ENCODE measurements around the gene TRIM67.

DNA sequence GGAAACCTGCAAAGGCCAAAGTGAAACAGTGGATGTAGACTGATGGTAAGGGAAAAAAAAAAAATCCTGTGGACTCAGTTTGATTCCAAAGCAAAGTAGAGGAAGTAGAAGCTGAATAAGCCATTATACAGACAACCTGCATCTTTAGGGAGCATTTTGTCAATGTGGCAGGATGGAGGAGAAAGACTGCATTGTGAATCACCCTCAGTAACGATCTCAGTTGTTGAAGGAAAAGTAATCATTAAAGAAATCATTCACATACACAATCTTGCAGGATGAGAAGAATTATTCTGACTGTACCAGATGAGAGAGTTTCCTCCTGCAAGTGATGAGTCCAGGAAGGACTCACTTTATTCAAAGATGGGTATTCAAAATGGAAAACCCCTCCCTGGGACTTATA is 45.1 kb upstream of the TRIM67 start:
- TF ChIP-seq, protein P1, sequence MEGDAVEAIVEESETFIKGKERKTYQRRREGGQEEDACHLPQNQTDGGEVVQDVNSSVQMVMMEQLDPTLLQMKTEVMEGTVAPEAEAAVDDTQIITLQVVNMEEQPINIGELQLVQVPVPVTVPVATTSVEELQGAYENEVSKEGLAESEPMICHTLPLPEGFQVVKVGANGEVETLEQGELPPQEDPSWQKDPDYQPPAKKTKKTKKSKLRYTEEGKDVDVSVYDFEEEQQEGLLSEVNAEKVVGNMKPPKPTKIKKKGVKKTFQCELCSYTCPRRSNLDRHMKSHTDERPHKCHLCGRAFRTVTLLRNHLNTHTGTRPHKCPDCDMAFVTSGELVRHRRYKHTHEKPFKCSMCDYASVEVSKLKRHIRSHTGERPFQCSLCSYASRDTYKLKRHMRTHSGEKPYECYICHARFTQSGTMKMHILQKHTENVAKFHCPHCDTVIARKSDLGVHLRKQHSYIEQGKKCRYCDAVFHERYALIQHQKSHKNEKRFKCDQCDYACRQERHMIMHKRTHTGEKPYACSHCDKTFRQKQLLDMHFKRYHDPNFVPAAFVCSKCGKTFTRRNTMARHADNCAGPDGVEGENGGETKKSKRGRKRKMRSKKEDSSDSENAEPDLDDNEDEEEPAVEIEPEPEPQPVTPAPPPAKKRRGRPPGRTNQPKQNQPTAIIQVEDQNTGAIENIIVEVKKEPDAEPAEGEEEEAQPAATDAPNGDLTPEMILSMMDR (IDR thresholded peaks at IDR 0.05; ENCODE audit: low read length): no peak
- TF ChIP-seq EZH2 (optimal IDR thresholded peaks at IDR 0.05; ENCODE audit: low read depth, low read length): no peak
- TF ChIP-seq EZH2phosphoT487 (IDR thresholded peaks at IDR 0.05; ENCODE audit: low read length): no peak
